Fibroblast of skin of abdomen (primary cell): ENCODE results near the gene ADRM1.

Experiments
- DNase-seq: peaks from one replicate; pipeline ENCODE4 v3.0.0-alpha.2; 2013

The ADRM1 gene

DNA sequence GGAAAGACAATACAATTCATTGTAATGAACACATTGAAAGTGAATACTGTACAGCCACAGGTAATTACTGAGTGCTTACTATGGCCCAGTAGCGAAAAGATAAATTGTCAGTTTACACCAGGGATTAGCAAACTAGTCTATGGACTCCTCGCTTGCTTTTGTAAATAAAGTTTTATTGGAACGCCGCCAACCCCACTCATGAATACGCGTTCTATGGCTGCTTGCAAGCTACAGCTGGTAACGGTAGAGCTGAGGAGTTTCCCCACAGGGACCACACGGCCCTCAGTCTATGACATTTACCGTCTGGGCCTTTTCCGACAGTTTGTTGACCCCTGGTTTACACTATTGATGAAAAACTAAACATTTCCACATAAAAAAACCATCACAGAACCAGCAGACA is 40.1 kb downstream of the ADRM1 start:
- no peak for DNase-seq

DNA sequence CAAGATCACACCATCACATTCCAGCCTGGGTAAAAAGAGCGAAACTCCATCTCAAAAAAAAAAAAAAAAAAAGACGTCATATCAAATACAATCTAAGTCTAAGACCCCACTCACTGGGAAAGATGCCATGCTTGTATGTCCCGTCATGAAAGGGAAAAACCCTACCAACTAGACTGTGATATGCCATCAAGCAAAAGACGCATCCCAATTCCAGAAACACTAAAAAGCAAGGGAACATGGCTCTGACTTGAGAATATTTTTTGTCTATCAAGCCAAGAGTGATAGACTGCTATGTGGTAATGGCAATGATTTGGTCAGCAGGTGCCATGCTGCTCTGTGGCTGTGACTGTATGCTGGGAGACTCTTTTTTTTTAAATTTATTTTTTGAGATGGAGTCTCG is 41.3 kb downstream of the ADRM1 start:
- no peak for DNase-seq

GRCh38 chr20:62344782-62345181 is 42.0 kb downstream of the ADRM1 start:
- no peak for DNase-seq

GRCh38 chr20:62345681-62346370 is 43.0 kb downstream of the ADRM1 start:
- no peak for DNase-seq

GRCh38 chr20:62346398-62347150 is 43.8 kb downstream of the ADRM1 start:
- DNase-seq = no peak

- DNase-seq = no peak
These were observed 44.3 kb downstream of the ADRM1 start for GRCh38 chr20:62347151-62347404.

- no peak for DNase-seq
These were observed 44.6 kb downstream of the ADRM1 start for GRCh38 chr20:62347445-62347844.

GRCh38 chr20:62348604-62349003 is 45.8 kb downstream of the ADRM1 start:
- DNase-seq = no peak

GRCh38 chr20:62349556-62350097 is 46.8 kb downstream of the ADRM1 start:
- DNase-seq = no peak

DNA sequence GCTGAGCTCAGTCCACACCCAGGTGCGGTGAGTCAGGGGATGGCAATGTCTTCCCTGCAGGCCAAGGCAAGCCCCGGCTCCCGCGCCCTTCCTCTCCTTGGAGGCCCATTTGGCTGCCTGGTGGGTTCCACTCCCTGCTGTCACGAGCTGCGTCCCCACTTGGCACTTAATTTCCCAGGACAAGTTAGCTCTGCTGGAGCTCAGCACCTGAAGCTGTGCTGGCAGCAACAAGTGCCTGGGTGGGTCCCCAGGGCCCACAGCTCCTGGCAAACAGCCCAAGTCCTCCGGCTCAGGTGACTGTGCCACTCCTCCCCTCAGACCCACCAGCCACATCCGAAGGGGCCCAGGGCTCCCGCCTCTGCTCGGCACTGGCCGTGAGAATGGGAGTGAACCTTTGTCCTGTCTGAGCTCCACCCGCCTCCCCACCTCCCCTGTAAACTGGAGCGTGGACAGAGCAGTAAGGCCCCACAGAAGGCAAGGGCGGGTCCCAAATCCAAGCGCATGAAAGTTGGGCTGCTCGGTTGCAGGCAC is 47.4 kb downstream of the ADRM1 start:
- no peak for DNase-seq

DNA sequence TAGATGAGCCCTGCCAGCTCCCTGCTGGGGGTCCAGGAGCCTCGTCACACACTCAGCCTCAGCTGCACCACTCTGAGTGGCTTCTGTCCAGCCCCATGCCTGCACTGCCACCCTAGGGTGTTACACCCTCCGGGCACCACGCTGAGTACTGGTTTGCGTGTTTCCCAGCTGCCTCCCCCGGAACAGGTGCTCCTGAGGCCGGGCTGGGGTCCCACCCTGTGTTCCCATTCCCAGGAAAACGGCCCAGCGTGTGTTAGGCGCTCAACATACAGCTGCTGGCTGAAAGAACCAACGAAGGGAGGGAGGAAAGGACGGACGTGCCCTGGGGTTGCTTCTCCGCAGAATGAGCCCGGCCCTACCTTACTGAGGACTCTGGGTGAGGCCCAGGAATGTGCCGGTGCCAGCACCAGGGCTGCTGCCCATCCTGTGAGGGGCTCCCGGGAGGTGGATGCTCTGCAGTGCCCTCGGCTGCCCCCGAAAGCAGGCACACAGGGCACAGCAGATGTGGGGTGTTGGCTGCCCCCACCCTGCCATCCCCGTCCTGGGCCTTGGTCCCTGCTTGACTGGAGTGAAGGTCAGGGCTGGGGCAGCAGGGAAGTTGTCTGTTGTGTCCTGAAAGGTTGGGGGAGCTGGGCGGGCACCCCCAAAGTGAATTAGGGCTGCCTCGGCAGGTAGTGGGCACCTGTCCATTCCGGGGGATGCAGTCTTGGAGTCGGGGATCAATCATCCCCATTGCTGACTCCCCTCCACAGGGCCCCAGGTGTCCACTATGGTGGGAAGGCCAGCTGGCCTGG is 48.0 kb downstream of the ADRM1 start:
- no peak for DNase-seq

- DNase-seq = no peak
These were observed 48.9 kb downstream of the ADRM1 start for GRCh38 chr20:62351469-62352401.

- no peak for DNase-seq
These were observed 49.8 kb downstream of the ADRM1 start for GRCh38 chr20:62352402-62353288.

DNA sequence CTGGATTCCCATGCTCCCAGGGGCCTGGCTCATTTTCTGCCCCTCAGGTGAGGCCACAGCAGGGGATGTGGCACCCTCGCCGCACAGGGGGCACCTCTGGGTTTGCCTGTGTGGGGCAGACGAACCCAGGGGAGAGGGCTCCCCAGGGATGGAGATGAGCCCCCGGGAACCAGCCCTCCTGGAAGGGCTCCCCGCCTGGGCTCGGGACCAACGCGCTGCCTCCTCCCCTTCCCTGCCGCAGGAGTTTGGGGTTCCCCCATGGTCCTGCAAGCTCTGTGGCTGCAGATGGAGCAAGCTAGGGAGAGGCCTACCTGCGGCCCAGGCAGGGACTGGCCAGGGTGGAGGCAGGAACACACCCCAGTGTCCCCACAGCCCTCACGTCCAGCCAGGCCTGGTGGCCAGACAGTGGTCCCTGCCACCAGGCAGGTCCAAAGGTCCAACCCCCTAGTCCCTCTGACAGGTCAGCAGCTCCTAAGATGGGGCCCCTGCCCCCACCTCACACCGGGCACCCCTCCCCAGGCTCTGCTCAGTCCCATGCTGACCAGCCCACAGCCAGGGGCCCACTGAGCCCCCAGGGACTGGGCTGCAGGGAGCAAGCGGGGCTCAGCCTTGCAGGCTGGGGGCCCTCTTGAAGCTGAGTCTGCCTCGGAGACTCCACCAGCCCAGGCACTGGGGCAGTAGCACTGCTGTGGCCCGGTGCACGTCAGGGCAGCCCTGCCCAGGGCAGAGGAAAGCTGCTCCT is 50.7 kb downstream of the ADRM1 start:
- no peak for DNase-seq

- DNase-seq = no peak
These were observed 51.4 kb downstream of the ADRM1 start for GRCh38 chr20:62354031-62354808.

DNA sequence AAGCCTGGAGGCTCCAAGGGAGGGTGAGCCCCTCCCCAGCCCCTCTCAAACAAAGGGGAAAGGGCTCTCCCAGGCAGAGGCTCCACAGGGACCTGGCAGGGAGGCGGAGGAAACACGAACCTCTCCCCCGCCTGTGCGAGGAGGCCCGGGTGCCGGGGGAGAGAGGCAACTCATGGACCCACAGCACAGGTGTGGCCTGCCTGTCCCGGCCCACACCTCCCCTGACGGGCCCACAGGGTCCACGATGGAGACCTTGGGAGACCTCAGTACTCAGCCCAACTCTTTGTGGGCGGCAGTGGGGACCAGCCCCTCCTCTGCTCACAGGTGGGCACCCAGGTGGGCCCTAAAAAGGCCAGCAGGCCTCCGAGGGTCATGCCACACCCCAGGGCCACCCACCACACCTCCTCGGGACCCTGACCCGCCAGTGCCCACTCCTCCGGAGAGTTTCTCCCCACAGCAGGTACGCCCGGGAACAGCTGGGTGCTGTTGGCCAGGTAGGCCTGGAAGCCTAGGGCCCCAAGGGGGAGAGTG is 52.1 kb downstream of the ADRM1 start:
- no peak for DNase-seq

DNA sequence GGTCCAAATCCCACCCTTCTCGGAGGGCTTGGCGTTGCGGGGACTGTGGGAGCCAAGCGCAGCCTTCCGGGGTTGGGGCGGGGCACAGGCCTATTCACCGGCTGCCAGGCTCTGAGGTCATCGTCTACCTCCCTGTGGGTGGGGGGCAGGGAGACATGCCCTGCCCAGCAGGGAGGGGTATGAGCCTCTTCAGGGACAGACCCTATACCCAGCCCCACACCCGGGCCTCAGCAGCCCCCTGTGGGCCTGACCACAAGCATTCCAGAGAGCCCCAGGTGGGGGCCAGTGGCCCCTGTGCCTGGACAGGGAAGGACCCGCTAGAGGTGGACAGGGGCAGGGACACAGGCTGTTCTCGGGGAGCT is 52.7 kb downstream of the ADRM1 start:
- DNase-seq = peak; percentile 23

DNA sequence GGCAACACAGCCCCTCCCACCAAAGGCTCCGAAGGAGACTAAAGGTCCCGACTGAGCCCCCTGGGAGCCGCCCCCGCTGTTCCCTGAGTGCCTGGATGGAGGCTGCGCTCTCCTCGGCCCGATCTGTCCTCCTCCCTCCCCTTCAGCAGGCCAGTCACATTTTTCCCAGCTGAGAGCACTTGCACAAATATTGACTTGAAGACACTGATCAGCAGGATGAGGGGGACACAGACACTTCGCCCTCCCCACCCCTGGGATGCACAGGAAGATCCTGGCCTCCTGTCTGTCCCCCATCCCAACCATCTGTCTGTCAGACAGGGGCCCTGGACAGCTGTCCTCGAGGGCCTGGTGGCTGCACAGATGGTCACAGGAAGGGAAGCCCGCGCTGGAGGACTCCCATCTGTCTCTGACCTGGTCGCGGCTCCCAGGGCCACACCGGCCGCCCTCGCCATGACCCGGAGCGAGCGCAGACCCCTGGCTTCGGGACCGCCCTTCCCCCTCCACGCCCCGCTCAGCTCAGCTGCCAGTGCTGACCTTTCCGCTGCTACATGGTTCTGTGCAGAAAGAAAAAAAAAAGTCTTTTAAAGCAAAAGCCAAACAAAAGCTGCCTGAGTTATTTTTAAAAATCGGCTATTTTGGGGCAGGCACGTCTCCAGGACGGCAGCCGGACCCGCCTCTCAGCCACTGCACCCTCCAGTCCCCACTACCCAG is 53.2 kb downstream of the ADRM1 start:
- DNase-seq = no peak
